ENCODE data around the gene GANC.
"Not testable (repeated sequence)": the region's sequence is repeated elsewhere in the genome, so short reads cannot be mapped to it uniquely, and the experiment has no call there.

Gene GANC, protein sequence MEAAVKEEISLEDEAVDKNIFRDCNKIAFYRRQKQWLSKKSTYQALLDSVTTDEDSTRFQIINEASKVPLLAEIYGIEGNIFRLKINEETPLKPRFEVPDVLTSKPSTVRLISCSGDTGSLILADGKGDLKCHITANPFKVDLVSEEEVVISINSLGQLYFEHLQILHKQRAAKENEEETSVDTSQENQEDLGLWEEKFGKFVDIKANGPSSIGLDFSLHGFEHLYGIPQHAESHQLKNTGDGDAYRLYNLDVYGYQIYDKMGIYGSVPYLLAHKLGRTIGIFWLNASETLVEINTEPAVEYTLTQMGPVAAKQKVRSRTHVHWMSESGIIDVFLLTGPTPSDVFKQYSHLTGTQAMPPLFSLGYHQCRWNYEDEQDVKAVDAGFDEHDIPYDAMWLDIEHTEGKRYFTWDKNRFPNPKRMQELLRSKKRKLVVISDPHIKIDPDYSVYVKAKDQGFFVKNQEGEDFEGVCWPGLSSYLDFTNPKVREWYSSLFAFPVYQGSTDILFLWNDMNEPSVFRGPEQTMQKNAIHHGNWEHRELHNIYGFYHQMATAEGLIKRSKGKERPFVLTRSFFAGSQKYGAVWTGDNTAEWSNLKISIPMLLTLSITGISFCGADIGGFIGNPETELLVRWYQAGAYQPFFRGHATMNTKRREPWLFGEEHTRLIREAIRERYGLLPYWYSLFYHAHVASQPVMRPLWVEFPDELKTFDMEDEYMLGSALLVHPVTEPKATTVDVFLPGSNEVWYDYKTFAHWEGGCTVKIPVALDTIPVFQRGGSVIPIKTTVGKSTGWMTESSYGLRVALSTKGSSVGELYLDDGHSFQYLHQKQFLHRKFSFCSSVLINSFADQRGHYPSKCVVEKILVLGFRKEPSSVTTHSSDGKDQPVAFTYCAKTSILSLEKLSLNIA (N-terminal part only)

GRCh38 chr15:42272939-42273899 is at the start of gene GANC, which contains the start of gene TMEM87A:
TSS of gene GANC (plus strand) at chr15:42273201. CDS start at chr15:42274482, 1,281 bp downstream.
TSS of gene TMEM87A (minus strand) at chr15:42273433. CDS start at chr15:42273398, 35 bp downstream.
- Mint-ChIP-seq H3K27ac (peak within 1 kb of the TSS; percentile 99), H3K27me3 (no peaks in the 10 kb centered on the region), H3K4me1 (peaks cover 51% of the 10 kb centered on the region), H3K9me3 (no peaks in the 10 kb centered on the region), H3K36me3 (ENCODE audit: low read depth) (peaks cover 20% of the 10 kb centered on the region), H3K4me3 (peak within 1 kb of the TSS; percentile 99)
- peak; percentile 99 for ATAC-seq
- peak; percentile 94 for DNase-seq

DNA sequence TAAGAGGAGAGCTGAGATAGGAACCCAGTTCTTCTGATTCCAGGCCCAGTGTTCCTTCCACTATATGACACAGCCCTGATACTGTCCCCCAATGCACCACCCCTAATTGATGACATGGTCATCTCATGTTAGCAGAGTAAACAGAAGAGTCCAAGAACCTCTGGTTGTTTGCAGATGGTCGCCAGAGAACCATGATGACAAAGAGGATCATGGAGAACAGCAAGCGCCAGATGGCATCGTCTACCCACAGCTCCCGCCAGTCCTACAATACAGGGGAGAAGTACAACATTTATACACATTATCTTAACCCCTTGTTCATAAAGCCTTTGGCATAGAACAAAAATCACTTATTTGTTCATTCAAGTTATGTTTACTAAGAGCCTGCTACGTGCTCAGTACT is 46.4 kb upstream of the GANC start:
- ATAC-seq: no peak
- no peaks in the 10 kb centered on the region for H3K27me3 Mint-ChIP-seq
- no peak overlapping the region for H3K4me3 Mint-ChIP-seq
- H3K9me3 Mint-ChIP-seq: no peaks in the 10 kb centered on the region
- H3K36me3 Mint-ChIP-seq (ENCODE audit: low read depth): peaks cover 18% of the 10 kb centered on the region
- H3K27ac Mint-ChIP-seq: no peak overlapping the region
- H3K4me1 Mint-ChIP-seq: no peaks in the 10 kb centered on the region
- DNase-seq: no peak

GRCh38 chr15:42228036-42228435 is 45.0 kb upstream of the GANC start:
- ATAC-seq: no peak
- H3K27ac Mint-ChIP-seq: no peak overlapping the region
- no peaks in the 10 kb centered on the region for H3K4me1 Mint-ChIP-seq
- no peaks in the 10 kb centered on the region for H3K27me3 Mint-ChIP-seq
- no peak overlapping the region for H3K4me3 Mint-ChIP-seq
- H3K36me3 Mint-ChIP-seq (ENCODE audit: low read depth): peaks cover 24% of the 10 kb centered on the region
- H3K9me3 Mint-ChIP-seq: no peaks in the 10 kb centered on the region
- DNase-seq: no peak

- not testable (repeated sequence) for H3K27me3 Mint-ChIP-seq, DNase-seq, H3K9me3 Mint-ChIP-seq, H3K4me3 Mint-ChIP-seq, H3K4me1 Mint-ChIP-seq, ATAC-seq
- H3K36me3 Mint-ChIP-seq (ENCODE audit: low read depth): peaks cover 22% of the 10 kb centered on the region
- peak overlapping the region; percentile 83 for H3K27ac Mint-ChIP-seq
Measured at GRCh38 chr15:42228981-42229380, 44.0 kb upstream of the GANC start.

DNA sequence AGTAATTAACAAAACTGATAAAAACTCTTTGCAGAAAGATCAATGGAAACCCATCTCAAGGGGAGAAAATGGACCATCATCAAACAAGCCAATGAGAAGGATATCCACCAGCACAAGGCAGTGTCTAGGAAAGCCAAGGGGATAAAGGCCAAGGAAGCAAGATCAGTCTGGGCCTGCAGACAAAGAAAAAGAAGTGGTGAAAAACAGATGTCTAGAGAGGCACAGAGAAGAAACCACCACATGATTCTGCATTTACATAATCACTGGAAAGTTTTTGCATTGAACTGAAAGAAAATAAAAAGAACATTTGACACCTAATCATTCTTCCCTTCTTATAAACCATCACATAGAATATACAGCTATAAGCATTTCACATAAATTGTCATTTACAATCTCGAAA is 41.9 kb upstream of the GANC start:
- Mint-ChIP-seq H3K9me3 (no peaks in the 10 kb centered on the region), H3K4me3 (no peak overlapping the region), H3K27ac (no peak overlapping the region), H3K4me1 (no peaks in the 10 kb centered on the region), H3K27me3 (no peaks in the 10 kb centered on the region), H3K36me3 (ENCODE audit: low read depth) (peaks cover 20% of the 10 kb centered on the region)
- ATAC-seq: no peak
- no peak for DNase-seq

GRCh38 chr15:42232606-42233005 is 40.4 kb upstream of the GANC start:
- no peaks in the 10 kb centered on the region for H3K9me3 Mint-ChIP-seq
- H3K4me1 Mint-ChIP-seq: no peaks in the 10 kb centered on the region
- H3K4me3 Mint-ChIP-seq: no peak overlapping the region
- ATAC-seq (no peak), DNase-seq (no peak)
- H3K27me3 Mint-ChIP-seq: no peaks in the 10 kb centered on the region
- H3K27ac Mint-ChIP-seq: peak overlapping the region; percentile 29
- H3K36me3 Mint-ChIP-seq (ENCODE audit: low read depth): peaks cover 24% of the 10 kb centered on the region

GRCh38 chr15:42233107-42233506 is 39.9 kb upstream of the GANC start:
- H3K9me3 Mint-ChIP-seq: no peaks in the 10 kb centered on the region
- H3K27ac Mint-ChIP-seq: peak overlapping the region; percentile 29
- H3K4me3 Mint-ChIP-seq: no peak overlapping the region
- no peak for DNase-seq
- H3K36me3 Mint-ChIP-seq (ENCODE audit: low read depth): peaks cover 26% of the 10 kb centered on the region
- H3K4me1 Mint-ChIP-seq: no peaks in the 10 kb centered on the region
- H3K27me3 Mint-ChIP-seq: no peaks in the 10 kb centered on the region
- ATAC-seq: no peak

GRCh38 chr15:42239528-42240182 is 33.3 kb upstream of the GANC start:
- no peak for ATAC-seq
- Mint-ChIP-seq H3K4me3 (no peak overlapping the region), H3K9me3 (no peaks in the 10 kb centered on the region), H3K27ac (no peak overlapping the region), H3K27me3 (no peaks in the 10 kb centered on the region), H3K4me1 (no peaks in the 10 kb centered on the region), H3K36me3 (ENCODE audit: low read depth) (peaks cover 46% of the 10 kb centered on the region)
- DNase-seq: no peak

GRCh38 chr15:42240823-42241222 is 32.2 kb upstream of the GANC start:
- ATAC-seq: no peak
- no peaks in the 10 kb centered on the region for H3K27me3 Mint-ChIP-seq
- H3K36me3 Mint-ChIP-seq (ENCODE audit: low read depth): peaks cover 43% of the 10 kb centered on the region
- no peak for DNase-seq
- H3K9me3 Mint-ChIP-seq: no peaks in the 10 kb centered on the region
- H3K4me3 Mint-ChIP-seq: no peak overlapping the region
- H3K27ac Mint-ChIP-seq: no peak overlapping the region
- no peaks in the 10 kb centered on the region for H3K4me1 Mint-ChIP-seq

- H3K36me3 Mint-ChIP-seq (ENCODE audit: low read depth): peaks cover 58% of the 10 kb centered on the region
- no peak overlapping the region for H3K27ac Mint-ChIP-seq
- no peak overlapping the region for H3K4me3 Mint-ChIP-seq
- H3K9me3 Mint-ChIP-seq: peaks cover 5% of the 10 kb centered on the region
- no peak for ATAC-seq
- no peaks in the 10 kb centered on the region for H3K4me1 Mint-ChIP-seq
- no peaks in the 10 kb centered on the region for H3K27me3 Mint-ChIP-seq
- DNase-seq: no peak
Measured at GRCh38 chr15:42253300-42253699, 19.7 kb upstream of the GANC start.

- Mint-ChIP-seq H3K36me3 (ENCODE audit: low read depth) (peaks cover 55% of the 10 kb centered on the region), H3K4me3 (no peak overlapping the region)
Measured at GRCh38 chr15:42264795-42265194, 8.2 kb upstream of the GANC start.

GRCh38 chr15:42267286-42267685 is 5.7 kb upstream of the GANC start:
- no peaks in the 10 kb centered on the region for H3K27me3 Mint-ChIP-seq
- peaks cover 52% of the 10 kb centered on the region for H3K36me3 Mint-ChIP-seq (ENCODE audit: low read depth)
- no peak overlapping the region for H3K27ac Mint-ChIP-seq
- no peak overlapping the region for H3K4me3 Mint-ChIP-seq
- DNase-seq (no peak), ATAC-seq (no peak)
- peaks cover 23% of the 10 kb centered on the region for H3K4me1 Mint-ChIP-seq
- H3K9me3 Mint-ChIP-seq: no peaks in the 10 kb centered on the region

More at GRCh38 chr15:42264795-42265194, 8.2 kb upstream of the GANC start:
- Mint-ChIP-seq H3K27ac (peak overlapping the region; percentile 9), H3K4me1 (peaks cover 5% of the 10 kb centered on the region), H3K9me3 (no peaks in the 10 kb centered on the region), H3K27me3 (no peaks in the 10 kb centered on the region)
- no peak for ATAC-seq
- DNase-seq: no peak

- ATAC-seq: no peak
- Mint-ChIP-seq H3K27ac (no peak overlapping the region), H3K4me1 (peaks cover 45% of the 10 kb centered on the region), H3K9me3 (no peaks in the 10 kb centered on the region), H3K36me3 (ENCODE audit: low read depth) (peaks cover 29% of the 10 kb centered on the region), H3K4me3 (peak overlapping the region; percentile 99), H3K27me3 (no peaks in the 10 kb centered on the region)
- no peak for DNase-seq
Measured at GRCh38 chr15:42270551-42270950, 2.5 kb upstream of the GANC start.

Measured in activated naive CD8-positive, alpha-beta T cell treated with anti-CD3 and anti-CD28 coated beads, Interleukin-2, amount 50 U/mL, for 24 hours (primary cell).